GM04503 (cell line): ENCODE results near the gene PTPN2.
"Not testable (repeated sequence)": the region's sequence is repeated elsewhere in the genome, so short reads cannot be mapped to it uniquely, and the experiment has no call there.

ENCODE experiments used
- DNase-seq: peaks from one replicate; pipeline ENCODE4 v3.0.0-alpha.2; 2012; ENCODE audit warnings: low read depth

PTPN2 gene

DNA sequence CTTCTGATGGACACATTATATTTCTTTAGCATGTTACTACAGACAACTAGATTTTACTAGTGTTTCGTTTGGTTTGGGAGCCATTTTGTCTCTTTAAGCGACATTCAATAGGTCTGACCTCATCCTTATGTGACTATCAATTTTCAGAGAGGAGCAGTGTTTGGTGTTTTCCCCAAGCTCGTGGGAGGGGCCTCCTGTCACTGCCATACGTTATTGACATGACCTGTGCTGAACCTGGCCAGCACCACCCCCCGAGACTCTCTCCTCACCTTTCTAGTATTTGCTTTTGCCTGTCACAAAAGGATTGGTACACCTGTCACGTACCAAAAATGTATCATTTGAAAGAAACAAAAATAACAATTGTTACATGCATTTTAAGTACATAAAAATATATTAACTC, 111.9 kb downstream of the PTPN2 start:
- no peak for DNase-seq

GRCh38 chr18:12770469-12771219, 113.4 kb downstream of the PTPN2 start:
- DNase-seq = no peak

GRCh38 chr18:12769644-12770440, 114.2 kb downstream of the PTPN2 start:
- DNase-seq = no peak

GRCh38 chr18:12769136-12769535, 114.9 kb downstream of the PTPN2 start:
- no peak for DNase-seq

DNA sequence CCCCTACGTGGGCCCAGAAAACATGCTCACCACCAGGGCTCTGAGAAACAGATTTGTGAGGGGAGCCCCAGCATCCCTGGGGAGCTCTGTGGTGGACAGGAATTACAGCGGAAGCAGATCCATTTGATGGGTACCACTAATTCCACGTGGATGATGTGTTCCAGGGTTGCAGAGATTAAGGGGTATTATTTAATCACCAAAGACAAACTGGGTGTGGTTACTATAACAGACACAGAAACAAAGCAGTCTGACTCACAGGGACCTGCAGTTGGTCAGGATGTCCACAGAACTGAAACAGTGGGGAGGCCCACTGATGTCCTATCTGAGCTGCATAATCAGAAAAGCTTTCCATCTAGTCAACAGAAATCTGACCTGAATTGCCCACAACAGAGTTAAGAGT, 115.4 kb downstream of the PTPN2 start:
- DNase-seq = no peak

DNA sequence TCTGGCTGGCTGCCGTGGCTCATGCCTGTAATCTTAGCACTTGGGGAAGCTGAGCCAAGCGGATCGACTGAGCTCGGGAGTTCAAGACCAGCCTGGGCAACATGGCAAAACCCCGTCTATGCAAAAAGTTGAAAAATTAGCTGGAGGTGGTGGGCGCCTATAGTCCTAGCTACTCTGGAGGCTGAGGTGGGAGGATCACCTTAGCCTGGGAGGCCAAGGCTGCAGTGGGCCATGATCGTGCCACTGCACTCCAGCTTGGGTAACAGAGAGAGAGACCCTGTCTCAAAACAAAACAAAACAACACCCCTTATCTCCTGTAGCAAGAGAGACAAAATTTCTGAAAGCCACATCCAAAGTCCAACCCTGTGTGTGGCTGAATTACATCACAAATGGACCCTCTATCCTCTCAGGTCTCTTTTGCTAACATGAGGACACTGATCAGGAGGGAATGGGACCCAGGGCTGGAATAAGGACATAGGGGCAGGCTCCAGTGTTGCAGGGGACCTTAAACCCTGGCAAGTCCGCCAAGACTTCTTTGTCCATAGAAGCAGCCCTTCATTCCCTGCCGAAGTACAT, 116.4 kb downstream of the PTPN2 start:
- no peak for DNase-seq

DNA sequence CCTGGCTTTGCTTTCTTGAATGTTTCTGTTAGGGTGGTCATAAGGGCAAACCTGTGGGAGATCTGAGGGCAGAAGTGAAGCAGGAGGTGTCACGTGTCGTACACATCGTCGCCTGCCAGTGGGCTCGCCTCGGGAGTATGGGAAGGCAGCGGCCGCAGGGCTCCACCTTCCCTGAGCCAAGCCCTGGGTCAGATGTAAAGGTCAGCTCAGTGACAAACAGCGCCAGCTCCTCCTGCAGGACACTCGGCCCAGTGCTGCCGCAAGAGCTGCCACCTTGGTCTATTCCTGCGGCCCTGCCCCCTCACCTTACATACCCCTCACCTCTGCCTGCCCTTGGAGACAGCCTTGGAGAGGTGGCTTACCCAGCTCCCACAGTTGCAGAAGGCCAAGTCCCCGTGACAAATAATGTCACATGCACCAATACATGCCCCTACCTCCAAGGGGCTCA, 117.0 kb downstream of the PTPN2 start:
- DNase-seq = no peak

GRCh38 chr18:12765586-12765985, 118.5 kb downstream of the PTPN2 start:
- DNase-seq = no peak

- DNase-seq = no peak
Measured at GRCh38 chr18:12765126-12765525, 118.9 kb downstream of the PTPN2 start.

GRCh38 chr18:12758566-12758965, 125.5 kb downstream of the PTPN2 start:
- DNase-seq = not testable (repeated sequence)

GRCh38 chr18:12756619-12757239, 127.3 kb downstream of the PTPN2 start:
- DNase-seq = not testable (repeated sequence)

DNA sequence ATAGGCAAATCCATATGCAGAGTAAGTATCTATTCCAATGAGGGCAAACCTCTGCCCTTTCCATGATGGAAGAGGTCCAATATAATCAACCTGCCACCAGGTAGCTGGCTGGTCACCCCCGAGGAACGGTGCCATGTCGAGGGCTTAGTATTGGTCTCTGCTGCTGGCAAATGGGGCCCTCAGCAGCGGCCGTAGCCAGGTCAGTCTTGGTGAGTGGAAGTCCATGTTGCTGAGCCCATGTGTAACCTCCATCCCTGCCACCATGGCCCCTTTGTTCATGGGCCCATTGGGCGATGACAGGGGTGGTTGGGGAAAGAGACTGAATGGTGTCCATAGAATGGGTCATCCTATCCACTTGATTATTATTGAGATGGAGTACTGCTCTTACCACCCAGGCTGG, 128.4 kb downstream of the PTPN2 start:
- not testable (repeated sequence) for DNase-seq

- DNase-seq = no peak
Measured at GRCh38 chr18:12754511-12754910, 129.5 kb downstream of the PTPN2 start.

DNA sequence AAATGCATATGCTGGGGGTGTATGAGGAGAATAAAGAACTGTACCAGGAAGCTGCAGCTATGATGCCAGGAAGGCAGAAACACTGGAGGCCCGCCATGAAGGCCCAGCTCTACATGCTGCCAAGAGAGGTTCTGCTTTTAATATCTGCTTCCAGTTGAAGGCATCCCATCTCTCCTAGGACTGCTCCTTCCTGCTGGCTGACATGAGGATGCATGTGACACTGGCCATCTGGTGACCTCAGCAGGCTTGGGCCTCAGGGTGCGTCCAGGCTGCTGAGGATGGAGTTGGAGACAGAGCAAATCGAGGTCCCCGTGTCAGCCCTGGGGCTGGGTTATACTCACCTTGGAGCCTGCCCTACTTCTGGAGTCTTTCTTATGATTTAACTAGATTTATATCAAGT, 132.1 kb downstream of the PTPN2 start:
- DNase-seq = no peak

DNA sequence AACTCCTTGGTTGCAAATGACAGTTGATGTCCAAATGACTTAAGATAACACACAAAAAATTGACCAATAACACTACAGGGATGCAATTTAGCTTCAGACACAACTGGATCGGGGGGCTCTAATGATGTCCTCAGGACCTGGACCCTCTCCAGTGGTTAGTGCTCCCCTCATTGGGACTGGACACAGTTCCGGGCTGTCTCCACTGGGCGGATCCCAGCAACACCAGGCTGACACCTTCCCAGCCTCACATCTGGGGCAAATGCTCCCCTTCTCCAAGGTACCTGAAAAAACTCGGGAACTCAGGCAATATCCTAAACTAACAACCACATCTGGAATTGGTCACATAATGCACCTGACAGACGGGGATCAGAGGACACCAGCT, 132.5 kb downstream of the PTPN2 start:
- DNase-seq = no peak

GRCh38 chr18:12750715-12751502, 133.1 kb downstream of the PTPN2 start:
- DNase-seq = no peak

- DNase-seq = no peak
Measured at GRCh38 chr18:12750076-12750714, 133.8 kb downstream of the PTPN2 start.

DNA sequence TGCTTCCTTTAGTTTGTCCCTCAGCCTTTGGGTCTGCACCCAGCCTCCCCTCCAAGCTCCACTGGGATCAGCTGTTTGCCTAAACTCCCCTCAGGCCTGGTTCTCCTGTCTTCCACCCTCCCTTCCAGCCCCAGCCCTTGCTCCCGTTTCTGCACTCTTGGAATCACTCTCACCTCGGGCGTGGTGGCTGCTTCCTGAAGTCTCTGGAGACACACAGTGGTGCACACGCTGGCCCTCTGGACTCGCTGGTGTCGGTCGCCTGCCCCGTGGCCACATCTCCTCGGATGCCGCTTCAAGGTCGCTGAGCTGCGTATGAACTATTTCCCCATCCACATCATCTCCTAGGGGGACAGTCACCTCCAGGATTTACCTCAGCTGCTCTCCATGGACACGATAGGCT, 134.9 kb downstream of the PTPN2 start:
- no peak for DNase-seq

GRCh38 chr18:12748671-12749070, 135.4 kb downstream of the PTPN2 start:
- no peak for DNase-seq

DNA sequence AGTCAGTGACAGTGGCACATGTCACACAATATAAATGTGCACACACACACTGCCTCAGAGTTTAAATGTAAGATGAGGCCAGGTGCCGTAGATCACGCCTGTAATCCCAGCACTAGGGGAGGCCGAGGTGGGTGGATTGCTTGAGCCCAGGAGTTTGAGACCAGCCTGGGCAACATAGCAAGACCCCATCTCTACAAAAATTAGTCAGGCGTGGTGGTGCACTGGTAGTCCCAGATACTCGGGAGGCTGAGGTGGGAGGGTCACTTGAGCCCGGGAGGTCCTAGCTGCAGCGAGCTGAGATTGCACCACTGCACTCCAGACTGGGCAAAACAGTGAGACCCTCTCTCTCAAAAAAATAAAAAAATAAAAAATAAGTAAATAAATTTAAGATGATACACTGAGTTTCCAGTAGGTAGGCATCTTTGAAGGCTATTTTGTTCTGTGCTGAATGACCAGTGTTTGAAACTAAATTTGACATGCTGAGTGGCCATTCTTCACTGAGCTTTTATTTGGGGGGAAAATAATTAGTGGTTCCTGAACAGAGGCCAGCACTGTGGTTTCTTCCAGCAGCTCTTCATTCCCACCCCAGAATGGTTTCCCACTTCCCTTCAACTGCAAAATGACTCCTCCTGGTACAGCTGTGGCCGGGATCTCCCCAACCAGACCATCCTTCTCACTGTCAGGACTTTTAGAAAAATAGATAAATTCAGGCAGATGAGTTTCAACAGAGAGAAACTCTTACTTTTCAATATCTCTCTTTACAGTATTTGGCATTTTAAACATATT, 136.3 kb downstream of the PTPN2 start:
- no peak for DNase-seq
